AG09319 (cell line): ENCODE data around the gene PODNL1.

ENCODE experiments used
- DNase-seq: peaks from one replicate; pipeline ENCODE4 v3.0.0-alpha.2; 2010; ENCODE audit warnings: low read depth; ENCODE audit errors: extremely low read depth
- CTCF ChIP-seq: IDR thresholded peaks from 2 replicates; pipeline ENCODE4 v1.5.1; 2011; ENCODE audit warnings: low read depth, mild to moderate bottlenecking, inconsistent platforms, low read length, moderate library complexity

The PODNL1 gene

DNA sequence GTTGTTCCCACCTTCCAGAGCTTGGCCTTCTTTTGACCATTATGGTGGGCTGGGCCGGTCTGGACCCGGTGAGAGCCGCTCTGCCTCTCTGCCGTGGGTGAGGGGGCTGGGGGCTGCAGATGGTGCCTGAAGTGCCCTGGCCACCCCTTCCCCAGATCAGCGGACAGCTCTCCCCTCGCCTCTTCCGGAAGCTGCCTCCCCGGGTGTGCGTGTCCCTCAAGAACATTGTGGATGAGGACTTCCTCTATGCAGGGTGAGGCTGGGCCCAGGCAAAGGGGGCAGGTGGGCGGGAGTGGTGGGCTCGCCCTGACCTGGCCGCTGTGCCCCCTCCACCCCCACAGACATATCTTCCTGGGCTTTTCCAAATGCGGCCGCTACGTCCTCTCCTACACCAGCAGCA, 16.0 kb upstream of the PODNL1 start:
- TF ChIP-seq CTCF = no peak

GRCh38 chr19:13952931-13953531, 14.8 kb upstream of the PODNL1 start:
- peak; percentile 31 for DNase-seq
- TF ChIP-seq CTCF = peak; percentile 45

More for the DNA sequence above, 16.0 kb upstream of the PODNL1 start:
- no peak for DNase-seq

- peak; percentile 100 for DNase-seq
- TF ChIP-seq CTCF = no peak
These were observed 14.1 kb upstream of the PODNL1 start, which contains the start of gene DCAF15 for GRCh38 chr19:13952154-13952930. TSS of gene DCAF15 (plus strand) at chr19:13952509. CDS start at chr19:13952513, 4 bp downstream.

GRCh38 chr19:13951799-13952153, 13.6 kb upstream of the PODNL1 start:
- TF ChIP-seq CTCF = no peak
- no peak for DNase-seq

- no peak for TF ChIP-seq CTCF
- no peak for DNase-seq
These were observed 12.8 kb upstream of the PODNL1 start for GRCh38 chr19:13951043-13951442.

GRCh38 chr19:13946414-13946813, 8.2 kb upstream of the PODNL1 start:
- no peak for DNase-seq
- TF ChIP-seq CTCF = no peak

DNA sequence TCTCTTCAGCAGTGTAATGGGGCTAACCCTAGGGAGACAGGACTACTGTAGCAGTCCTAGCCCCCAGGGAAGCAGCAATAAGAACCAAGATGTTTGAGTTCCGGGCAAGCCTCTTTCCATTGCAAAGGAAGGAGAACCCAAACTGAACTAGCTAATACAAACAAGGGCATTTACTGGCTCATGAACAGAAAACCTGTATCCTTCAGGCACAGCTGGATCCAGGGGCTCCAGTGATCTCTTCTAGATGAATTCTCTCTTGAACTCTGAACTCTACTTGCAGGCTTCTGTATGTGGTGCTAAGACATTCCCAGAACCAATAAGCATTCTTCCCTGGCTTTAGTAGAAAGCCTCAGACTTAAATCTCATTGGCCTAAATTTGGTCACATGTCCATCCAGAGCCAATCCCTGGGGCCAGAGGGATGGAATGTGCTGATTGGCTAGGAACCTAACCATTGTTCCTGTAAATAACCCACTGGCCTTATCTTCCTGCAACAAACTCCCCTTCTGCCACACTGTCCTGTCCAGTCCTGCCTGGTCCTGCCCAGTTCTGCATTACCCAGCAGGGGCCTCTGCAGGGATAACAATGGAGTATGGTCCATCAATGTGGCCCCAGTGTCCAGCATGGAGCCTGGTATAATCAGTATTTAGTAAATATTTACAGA, 3.9 kb upstream of the PODNL1 start:
- no peak for TF ChIP-seq CTCF
- no peak for DNase-seq
